ENCODE measurements around the gene FKTN. TPM values are rescaled to one million over a fixed set of nuclear protein-coding genes. Genes with fewer than 3 reads are reported as not detected.

The FKTN gene
- total RNA-seq, 4 donors from 2014 or later: 6.0 to 49.6 (median 9.7) TPM

GRCh38 chr9:105681724-105682123 lies 123.8 kb downstream of the FKTN start:
- H3K27ac ChIP-seq: no peak overlapping the region

DNA sequence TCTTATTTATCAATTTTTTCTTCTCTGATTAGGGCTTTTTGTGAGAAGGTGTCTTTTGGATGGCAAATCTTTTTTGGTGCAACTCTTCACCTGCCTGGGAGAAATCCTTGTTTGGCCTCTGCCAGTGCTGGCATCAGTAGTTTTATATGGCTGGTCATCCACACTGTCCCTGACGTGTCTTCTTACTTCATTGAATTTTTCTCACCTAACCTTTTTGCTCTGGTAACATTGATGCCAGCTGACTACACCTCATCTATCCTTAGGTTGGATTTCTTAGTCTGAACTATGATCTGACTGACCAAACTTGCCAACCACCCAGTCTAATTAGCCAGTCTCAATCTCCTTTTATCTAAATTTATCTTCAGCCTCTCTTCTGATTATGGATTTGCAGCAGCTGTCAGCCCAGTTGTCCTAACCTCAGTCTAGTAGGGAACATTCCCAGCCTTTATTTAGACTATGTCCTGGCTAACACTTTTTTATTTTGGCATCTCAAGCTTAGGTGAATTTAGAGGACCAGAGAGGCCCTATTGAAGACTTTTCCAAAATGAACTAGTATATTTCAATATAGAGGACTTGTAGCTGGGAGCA lies 125.9 kb downstream of the FKTN start:
- WGBS: 80% methylated on average over 1 of the region's 1 CpG
- H3K27ac ChIP-seq: no peak overlapping the region
- H3K9me3 ChIP-seq: no peaks in the 10 kb centered on the region
- H3K4me1 ChIP-seq: no peaks in the 10 kb centered on the region
- no peaks in the 10 kb centered on the region for H3K36me3 ChIP-seq
- DNase-seq (ENCODE audit: low spot score in 2 of 2): no peak
- no peak overlapping the region for H3K4me3 ChIP-seq
- TF ChIP-seq POLR2AphosphoS5 (IDR thresholded peaks at IDR 0.05) (no peak), CTCF (IDR thresholded peaks at IDR 0.05) (no peak), EP300 (IDR thresholded peaks at IDR 0.05) (no peak), POLR2A (IDR thresholded peaks at IDR 0.05) (no peak)
- H3K27me3 ChIP-seq: no peaks in the 10 kb centered on the region

More at GRCh38 chr9:105681724-105682123, 123.8 kb downstream of the FKTN start:
- DNase-seq (ENCODE audit: low spot score in 2 of 2): no peak
- Histone ChIP-seq H3K9me3 (no peaks in the 10 kb centered on the region), H3K36me3 (no peaks in the 10 kb centered on the region), H3K27me3 (no peaks in the 10 kb centered on the region), H3K4me3 (no peak overlapping the region), H3K4me1 (no peaks in the 10 kb centered on the region)
- 83% methylated on average over 1 of the region's 1 CpG for WGBS
- TF ChIP-seq POLR2AphosphoS5 (IDR thresholded peaks at IDR 0.05) (no peak), EP300 (IDR thresholded peaks at IDR 0.05) (no peak), POLR2A (IDR thresholded peaks at IDR 0.05) (no peak)

- H3K9me3 ChIP-seq: no peaks in the 10 kb centered on the region
- H3K27me3 ChIP-seq: peaks cover 14% of the 10 kb centered on the region
- no peak overlapping the region for H3K4me3 ChIP-seq
- WGBS: 94% methylated on average over 4 of the region's 4 CpGs
- TF ChIP-seq POLR2A (IDR thresholded peaks at IDR 0.05) (no peak), CTCF (IDR thresholded peaks at IDR 0.05) (no peak), EP300 (IDR thresholded peaks at IDR 0.05) (no peak), POLR2AphosphoS5 (IDR thresholded peaks at IDR 0.05) (no peak)
- no peak overlapping the region for H3K27ac ChIP-seq
- H3K36me3 ChIP-seq: no peaks in the 10 kb centered on the region
- H3K4me1 ChIP-seq: no peaks in the 10 kb centered on the region
- DNase-seq (ENCODE audit: low spot score in 2 of 2): no peak
Observed at GRCh38 chr9:105686936-105687335, 129.0 kb downstream of the FKTN start.

Other genes with a start within 250 kb of the FKTN start
- gene FSD1L, start 110.1 kb upstream of the FKTN start, total RNA-seq: 1 to 10 TPM in 3 of 4 donors, under 1 TPM in 1; 0.86 to 2.1 (median 1.6) TPM
- gene TAL2, start 104.3 kb downstream of the FKTN start, total RNA-seq: not detected
- 10 to 100 TPM in 2 of 4 donors, 1 to 10 TPM in 2; 7.4 to 12.5 (median 9.7) TPM for gene TMEM38B, start 136.4 kb downstream of the FKTN start, total RNA-seq